D721Med (cell line): Measurements from ENCODE around the gene LARP4B.

ENCODE experiments used
- DNase-seq: peaks from one replicate; pipeline ENCODE4 v3.0.0; 2011; ENCODE audit warnings: low spot score; ENCODE audit not compliant: insufficient read length
- FAIRE-seq: peaks from 2 replicates; lab custom pipeline; 2011; peaks lifted over from hg19 to GRCh38; lab: Jason Lieb, UNC
- CTCF ChIP-seq: IDR thresholded peaks from 2 replicates; pipeline ENCODE4 v1.5.1; 2012; ENCODE audit warnings: mild to moderate bottlenecking, control low read depth; ENCODE audit not compliant: insufficient read depth; ENCODE audit errors: missing control alignments

LARP4B gene

GRCh38 chr10:895324-895723 lies 36.2 kb downstream of the LARP4B start:
- TF ChIP-seq CTCF = no peak
- FAIRE-seq (no peak), DNase-seq (no peak)

- FAIRE-seq = no peak
Measured at GRCh38 chr10:878895-879294, 52.6 kb downstream of the LARP4B start.

GRCh38 chr10:878333-878759 lies 53.2 kb downstream of the LARP4B start:
- FAIRE-seq = no peak
- TF ChIP-seq CTCF = no peak
- no peak for DNase-seq

More at GRCh38 chr10:878895-879294, 52.6 kb downstream of the LARP4B start:
- no peak for TF ChIP-seq CTCF
- no peak for DNase-seq

GRCh38 chr10:876438-876837 lies 55.1 kb downstream of the LARP4B start:
- TF ChIP-seq CTCF = no peak
- FAIRE-seq (no peak), DNase-seq (no peak)

GRCh38 chr10:873020-873419 lies 58.5 kb downstream of the LARP4B start:
- TF ChIP-seq CTCF = no peak
- DNase-seq = no peak
- no peak for FAIRE-seq

GRCh38 chr10:871951-872403 lies 59.5 kb downstream of the LARP4B start:
- FAIRE-seq = no peak
- DNase-seq = no peak
- TF ChIP-seq CTCF = no peak

- FAIRE-seq = no peak
- no peak for DNase-seq
- no peak for TF ChIP-seq CTCF
Measured at GRCh38 chr10:870564-871166, 60.8 kb downstream of the LARP4B start.
